HG03045 (cell line): ENCODE measurements around the gene DENND1C.
"Not testable (repeated sequence)": the region's sequence is repeated elsewhere in the genome, so short reads cannot be mapped to it uniquely, and the experiment has no call there.

Source experiments
- ATAC-seq: cut with Tn5 transposase; IDR thresholded peaks from one replicate; pipeline ENCODE4 v1.9.1; 2021; ENCODE audit warnings: mild to moderate bottlenecking, moderate library complexity; ENCODE audit not compliant: unreplicated experiment

Gene DENND1C

DNA sequence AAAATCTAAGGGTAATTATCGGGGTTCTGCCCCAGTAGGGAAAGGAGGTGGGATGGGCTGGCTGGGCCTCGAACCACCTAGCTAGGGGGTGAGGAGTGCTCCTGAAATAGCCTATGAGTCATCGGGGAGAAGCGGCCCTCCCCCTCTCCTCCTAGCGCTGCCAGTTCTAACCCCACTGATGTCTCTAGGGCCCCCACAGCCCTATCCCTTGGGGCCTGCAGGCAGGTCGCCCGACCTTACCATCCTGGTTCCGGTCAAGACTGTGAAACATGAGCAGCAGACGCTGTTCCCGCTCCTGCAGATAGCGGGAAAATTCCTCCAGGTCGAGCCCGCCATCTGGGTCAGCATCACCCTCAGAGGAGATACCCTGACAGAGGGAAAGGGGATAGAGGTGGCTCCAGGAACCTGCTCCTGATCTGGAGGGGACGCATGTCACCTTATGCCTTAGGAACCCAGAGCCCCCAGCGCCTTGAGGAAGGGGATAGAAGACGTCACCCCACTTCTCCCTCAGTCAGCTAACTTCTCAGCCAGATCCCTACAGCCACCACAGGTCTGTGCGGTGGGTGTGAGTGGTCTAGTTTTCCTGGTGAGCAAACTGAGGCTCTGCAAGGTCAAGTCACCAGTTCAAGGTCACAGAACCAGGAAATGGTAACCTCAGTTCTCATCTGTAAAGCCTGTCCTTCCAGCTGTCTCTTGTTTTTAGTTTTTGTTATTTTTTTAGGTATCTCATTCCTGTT lies 23.5 kb downstream of the DENND1C start:
- ATAC-seq: no peak

DNA sequence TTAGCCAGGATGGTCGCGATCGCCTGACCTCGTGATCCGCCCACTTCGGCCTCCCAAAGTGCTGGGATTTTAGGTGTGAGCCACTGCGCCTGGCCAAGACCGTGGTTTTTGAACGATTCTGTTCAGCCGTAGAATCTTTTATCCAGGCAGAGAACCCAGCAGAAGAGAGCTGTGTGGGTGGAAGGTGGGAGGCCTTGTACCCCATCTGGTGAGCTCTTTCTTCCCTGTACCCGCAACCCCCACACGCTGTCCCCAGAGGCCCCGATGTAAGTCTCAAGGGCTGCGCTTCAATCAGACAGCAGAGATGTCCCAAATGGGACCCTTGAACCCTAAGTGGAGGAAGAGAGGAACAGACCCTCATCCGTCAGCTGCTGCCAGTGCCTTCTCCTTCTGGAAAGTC lies 25.7 kb downstream of the DENND1C start:
- ATAC-seq: no peak

DNA sequence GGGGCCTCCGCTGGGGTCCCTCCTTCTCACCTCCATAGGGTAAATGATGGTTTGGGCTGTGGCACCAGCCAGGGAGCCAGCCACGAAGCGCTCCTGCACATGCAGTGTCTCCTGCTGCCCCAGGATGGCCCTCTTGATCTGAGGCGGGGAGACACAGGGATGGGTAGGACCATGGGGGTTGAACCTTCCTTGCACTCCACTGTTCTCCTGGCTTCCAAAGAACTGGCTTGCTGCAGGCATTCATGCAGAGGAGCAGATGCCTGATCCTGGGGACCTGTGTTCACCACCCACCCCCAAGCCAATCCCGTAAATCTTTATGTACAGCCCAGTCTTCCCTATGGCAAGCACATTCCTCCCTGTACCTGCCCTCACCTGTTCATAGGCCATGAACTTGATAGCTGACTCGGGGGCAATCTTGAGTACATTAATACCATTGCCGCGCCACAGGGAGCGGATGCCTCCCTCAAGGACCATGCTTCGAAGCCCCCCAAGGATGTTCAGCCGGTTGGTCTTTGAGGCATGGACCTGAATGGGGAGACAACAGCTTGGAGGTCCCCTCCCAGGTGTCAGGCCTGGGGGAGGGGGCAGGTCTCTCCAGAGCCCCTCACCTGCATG lies 27.5 kb downstream of the DENND1C start:
- ATAC-seq: no peak

DNA sequence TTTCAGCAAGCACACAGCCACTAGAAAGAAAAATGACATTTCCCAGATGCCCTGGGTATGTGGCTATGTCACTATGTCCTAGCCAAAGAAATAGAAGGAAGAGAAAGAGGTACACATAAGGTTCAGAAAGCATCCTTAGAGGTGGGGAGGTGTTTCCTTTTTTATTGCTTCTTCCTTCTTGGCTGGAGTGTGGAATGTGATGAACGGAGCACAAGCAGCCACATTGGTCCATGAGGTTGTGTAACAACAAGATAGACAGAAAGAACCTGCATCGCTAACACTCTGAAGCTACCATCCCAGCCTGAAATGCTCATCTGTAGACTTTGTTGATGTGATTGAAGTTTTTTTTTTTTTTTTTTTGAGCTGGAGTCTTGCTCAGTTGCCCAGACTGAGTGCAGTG lies 28.7 kb downstream of the DENND1C start:
- no peak for ATAC-seq

DNA sequence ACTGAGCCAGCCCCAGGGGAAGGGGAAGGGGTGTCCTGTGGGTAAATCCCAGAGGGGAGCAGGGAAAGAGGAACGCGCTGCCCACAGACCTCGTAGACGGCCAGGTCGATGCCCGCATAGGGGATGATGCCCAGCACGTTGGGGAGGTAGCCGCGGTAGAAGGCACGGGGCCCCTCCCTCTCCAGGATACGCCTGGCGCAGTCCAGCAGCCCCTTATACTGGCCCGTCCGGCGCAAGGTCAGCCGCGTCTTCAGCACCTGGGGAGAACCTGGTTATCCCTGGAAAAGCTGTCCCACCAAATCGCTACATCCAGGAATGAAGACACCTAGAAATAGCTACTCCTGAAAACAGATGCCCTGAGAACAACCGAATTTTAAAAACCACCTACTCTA lies 29.4 kb downstream of the DENND1C start:
- no peak for ATAC-seq

DNA sequence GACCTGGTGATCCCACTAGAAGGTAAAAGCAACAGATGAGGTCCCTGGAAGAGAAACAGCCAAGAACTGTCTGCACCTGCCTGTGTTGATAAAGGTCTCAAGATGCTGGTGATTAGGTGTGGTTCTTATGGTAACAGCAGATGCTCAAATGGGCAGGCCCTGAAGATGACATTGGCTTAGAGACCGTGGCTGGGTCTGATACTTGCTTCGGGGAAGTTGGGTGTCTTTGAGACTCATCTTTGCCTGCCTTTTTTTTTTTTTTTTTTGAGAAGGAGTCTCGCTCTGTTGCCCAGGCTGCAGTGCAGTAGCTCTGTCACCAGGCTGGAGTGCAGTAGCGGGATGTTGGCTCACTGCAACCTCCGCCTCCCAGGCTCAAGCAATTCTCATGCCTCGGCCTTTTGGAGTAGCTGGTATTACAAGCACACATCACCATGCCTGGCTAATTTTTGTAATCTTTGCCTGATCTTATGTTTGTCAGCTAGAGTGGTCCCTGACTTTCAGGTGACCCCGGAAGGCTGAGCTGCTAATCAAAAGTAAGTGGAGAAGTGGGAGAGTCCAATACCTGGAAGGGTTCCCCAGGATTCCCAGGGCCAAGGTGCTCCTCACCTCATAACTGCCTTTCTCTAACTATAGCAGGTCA lies 29.9 kb downstream of the DENND1C start:
- ATAC-seq: no peak

DNA sequence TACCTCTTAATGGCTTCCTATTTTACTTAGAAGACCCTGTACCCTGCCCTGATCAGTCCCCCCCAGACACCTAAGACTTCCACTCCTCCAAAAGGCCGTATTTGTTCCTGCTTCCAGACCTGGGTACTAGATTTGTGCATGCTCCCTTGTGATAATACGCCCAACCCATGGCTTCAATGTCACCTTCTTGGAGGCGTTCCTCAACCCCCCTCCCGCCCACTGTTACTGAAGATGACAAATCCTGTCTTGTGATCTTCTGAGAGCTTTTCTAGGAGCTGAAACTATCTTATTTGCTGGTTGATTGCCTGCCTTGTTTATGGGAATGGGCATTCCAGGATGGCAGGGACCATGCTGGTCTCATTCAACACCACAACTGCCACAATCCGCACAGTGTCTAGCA lies 31.4 kb downstream of the DENND1C start:
- ATAC-seq: no peak

DNA sequence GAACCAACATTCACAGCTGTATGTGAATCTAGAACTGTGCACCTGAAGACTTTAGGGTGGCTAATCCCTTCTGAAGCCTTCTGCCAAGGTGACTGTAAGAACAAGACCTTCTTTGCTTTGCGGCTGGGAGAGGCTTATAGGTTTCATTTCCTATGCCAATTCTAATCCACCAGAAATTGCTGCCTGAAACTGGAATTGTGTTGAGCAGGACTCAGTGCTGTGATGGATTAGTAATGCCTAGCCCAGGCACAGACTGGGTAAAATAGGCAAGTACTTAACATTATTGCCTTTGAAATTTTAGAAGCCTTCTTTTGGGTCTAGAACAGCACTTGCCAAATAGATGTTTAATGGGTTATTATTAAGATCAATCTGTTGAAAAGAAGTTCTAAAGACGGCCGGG lies 33.5 kb downstream of the DENND1C start:
- no peak for ATAC-seq

DNA sequence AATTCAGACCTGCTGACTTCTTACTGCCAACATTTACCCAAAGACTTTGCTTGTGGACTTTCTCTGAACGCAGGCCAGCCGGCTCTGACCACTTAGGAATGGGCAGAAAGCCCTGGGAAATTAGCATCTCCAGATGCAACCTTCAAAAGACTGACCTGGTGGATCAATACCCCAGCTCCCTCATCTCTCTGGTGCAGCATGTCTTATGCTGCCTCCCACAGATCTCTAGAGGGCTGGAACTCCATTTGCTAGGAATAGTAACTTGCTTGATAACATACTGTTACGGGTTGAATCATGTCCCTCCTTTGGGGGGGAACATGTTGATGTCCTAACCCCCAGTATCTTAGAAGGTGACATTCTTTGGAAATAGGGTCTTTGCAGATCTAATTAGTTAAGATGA lies 35.1 kb downstream of the DENND1C start:
- ATAC-seq: no peak

DNA sequence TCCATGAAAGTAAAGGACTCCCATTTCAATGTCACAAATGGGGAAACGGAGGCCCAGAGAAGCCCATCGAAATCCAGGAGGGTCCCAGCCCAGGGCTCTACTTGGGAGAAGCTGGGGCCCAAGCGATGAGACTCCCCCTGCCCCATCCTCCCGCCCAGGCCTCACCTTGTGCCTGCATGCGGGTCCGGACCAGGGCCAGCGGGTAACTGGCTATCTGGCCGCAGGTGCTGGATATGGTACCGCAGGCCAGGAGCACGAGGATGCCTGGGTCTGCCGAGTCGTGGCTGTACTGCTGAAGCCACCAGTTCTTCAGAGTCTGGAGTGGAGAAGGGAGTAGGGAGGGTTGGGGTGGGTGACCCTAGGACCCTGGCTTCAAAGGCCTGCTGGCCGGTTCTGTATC lies 37.6 kb downstream of the DENND1C start:
- no peak for ATAC-seq

DNA sequence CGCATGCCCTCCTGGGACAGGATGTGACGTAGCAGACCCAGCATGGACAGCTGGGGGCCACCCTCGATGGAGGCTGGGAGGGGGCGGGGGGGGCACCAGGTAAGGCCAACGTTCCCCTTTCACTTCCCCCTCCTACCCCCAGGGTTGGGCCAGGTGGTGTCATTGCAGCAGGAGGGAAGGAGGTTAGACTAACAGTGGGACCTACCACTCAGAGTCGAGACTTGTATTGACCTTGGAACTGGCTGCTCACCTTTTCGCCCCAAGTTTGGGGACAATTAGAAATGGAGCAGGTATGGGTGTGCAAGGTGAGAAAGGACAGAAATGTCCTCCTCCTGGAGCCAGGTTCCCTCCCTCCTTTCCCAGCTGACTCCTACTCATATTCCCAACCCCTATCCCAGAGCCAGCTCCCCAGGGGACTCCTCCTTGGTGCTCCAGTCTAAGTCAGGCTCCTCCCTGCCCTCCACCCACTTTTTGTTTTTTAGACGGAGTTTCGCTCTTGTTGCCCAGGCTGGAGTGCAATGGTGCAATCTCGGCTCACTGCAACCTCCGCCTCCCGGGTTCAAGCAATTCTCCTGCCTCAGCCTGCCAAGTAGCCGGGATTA lies 39.4 kb downstream of the DENND1C start:
- no peak for ATAC-seq

DNA sequence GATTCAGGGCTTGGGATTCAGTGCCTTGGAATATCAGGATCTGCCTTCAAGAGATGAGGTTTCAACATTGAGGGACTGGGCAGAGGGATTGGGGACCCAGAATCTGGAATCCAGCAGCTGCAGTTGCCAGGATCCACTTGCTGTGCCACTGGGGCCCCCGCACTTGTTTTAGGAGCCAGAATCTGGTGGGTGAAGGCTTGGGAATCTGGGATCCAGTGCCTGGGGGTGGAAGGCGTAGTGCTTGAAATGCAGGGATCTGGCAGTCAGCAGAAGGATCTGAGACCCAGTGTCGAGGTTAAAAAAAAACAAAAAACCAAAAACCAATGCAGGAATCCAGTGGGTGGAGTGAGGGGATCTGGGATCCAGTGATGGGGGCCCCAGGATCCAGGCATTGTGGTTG lies 40.7 kb downstream of the DENND1C start:
- ATAC-seq: no peak

DNA sequence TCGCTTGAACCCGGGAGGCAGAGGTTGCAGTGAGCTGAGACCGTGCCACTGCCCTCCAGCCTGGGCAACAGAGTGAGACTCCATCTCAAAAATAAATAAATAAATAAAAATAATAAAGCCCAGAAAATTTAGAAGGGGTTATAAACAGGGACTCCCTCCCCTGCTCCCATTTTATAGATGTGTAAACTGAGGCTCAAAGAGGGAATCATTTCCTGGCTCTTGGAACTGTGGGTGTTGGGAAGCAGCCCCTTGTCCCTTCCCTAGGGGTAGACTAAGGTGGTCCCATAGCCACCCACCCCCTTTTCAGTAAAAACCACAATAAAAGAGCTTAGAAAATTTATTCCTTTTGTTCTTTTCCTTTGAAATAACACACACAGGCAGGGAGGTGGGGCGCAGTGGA lies 41.8 kb downstream of the DENND1C start:
- no peak for ATAC-seq

DNA sequence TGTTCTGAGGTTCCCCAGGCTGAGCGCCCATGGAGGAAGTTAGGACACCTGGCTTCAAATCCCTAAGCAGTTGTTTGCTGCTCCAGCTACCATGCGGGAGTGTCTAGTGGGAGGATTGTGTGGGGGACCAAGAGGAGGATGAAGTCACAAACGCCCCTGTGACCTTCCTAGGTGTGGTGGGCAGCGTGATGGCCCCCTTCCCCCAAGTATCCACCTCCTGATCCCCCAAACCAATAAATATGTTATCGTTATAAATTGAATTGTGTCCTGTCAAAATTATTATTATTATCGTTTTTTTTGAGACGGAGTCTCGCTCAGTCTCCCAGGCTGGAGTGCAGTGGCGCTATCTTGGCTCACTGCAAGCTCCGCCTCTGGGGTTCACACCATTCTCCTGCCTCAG lies 47.9 kb downstream of the DENND1C start, which contains the start of gene SLC25A41:
Gene SLC25A41, minus strand, starts transcription at position 101 of the 400 bp plus-strand sequence. Its CDS starts 70 bp downstream, at position 31.
- no peak for ATAC-seq

DNA sequence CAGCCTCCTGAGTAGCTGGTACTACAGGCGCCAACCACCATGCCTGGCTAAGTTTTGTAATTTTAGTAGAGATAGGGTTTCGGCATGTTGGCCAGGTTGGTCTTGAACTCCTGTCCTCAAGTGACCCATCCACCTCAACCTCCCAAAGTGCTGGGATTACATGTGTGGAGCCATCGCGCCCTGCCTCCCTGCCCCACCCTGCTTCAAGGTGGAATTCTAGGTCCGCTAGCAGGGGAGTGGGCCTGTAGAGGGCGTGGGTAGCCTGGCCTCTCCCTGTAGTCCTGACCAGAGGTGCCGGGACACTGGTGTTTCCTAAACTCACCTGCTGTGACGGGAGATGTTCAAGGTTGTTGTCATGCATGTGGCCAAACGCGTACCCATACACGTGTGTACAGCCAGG lies 48.4 kb downstream of the DENND1C start:
- ATAC-seq: no peak

DNA sequence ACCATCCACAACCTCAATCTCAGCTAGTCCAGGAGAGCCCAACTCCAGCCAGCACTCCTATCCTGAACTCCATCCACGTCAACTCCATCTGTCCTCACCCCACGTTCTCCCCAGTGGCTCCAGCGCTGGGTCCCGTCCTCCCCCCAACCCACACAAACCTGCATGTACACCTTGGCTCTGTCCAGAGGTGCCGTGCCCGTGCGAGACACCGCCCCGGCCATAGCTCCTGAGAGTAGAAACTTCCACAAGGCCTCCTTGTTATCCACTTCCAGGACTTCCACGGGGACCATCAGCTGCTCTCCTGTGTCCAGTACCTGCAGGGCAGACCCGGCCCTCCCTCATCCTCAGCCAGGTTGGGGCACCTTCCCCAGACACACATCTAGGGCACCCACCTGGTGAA lies 49.7 kb downstream of the DENND1C start:
- no peak for ATAC-seq

DNA sequence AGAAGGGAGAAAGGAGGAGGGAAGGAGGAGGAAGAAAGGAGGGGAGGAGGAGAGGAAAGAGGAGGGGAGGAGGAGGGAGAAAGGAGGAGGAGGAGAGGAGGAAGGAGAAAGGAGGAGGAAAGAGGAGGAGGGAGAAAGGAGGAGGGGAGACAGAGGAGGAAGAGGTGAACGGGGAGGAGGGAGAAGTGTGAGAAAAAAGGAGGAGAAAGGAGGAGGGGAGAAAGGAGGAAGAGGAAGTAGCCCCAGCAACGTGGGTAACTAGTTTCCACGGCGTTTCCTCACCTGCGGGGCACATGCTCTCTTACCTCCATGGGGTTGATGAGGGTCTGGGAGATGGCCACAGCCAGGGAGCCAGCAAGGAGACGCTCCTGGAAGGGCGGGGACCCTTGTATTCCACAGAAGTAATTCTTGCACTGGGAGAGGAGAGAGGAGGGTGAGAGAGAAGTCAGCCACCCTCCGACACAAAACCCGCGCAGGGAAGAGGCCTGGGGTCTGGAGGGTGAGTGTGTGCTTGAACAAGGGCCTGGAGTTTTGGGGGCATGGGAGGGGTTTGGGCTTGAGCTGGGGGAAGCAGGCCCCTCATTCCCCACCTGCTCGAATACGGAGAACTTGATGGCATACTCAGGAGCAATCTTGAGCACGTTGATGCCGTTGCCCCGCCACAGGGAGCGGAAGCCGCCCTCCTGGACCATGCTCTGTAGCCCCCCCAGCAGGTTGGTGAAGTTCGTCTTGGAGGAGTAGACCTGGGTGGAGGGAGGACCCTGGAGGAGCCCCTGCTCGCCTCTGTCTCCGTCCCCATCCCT lies 52.0 kb downstream of the DENND1C start:
- no peak for ATAC-seq

DNA sequence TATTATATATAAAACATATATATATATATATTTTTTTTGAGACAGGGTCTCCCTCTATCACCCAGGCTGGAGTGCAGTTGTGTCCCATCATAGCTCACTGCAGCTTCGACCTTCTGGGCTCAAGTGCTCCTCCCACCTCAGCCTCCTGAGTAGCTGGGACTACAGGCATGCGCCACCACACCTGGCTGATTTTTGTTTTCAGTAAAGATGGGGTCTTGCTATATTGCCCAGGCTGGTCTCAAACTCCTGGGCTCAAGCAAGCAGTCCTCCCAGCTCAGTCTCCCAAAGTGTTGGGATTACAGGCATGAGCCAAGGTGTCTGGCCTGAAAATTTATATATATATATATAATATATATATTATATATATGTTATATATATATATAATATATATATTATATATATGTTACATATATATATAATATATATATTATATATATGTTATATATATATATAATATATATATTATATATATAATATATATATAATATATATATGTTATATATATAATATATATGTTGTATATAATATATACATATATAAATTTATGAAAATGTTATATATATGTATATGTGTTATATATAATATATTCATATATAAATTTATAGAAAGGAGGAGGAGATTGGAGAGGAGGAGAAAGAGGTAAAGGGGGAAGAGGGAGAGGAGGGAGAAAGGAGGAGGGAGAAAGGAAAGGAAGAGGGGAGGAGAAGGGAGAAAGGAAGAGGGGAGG lies 52.7 kb downstream of the DENND1C start:
- not testable (repeated sequence) for ATAC-seq

DNA sequence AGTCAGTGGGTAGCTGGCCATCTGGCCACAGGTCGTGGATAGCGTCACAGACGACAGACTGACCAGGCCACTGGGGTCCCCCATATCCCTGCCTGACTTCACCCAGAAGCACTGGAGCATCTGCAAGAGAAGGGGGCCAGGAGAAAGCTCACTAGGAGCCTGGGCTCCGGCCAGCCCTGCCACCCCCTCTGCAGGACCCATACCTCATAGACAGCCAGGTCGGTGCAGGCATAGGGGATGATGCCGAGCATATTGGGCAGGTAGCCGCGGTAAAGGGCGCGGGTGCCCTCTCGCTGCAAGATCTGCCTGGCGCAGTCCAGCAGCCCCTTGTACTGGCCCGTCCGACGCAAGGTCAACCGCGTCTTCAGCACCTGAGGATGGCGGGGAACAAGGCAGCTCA lies 54.5 kb downstream of the DENND1C start:
- no peak for ATAC-seq
